PC-9 (cell line): ENCODE data around the gene CUL2.
A peak's percentile ranks its signal among the peaks of the same experiment; 100 is the strongest.

Experiments
- EZH2 ChIP-seq: fragments of 200-600 bp; sonication (generic); IDR thresholded peaks from 2 replicates; pipeline ENCODE4 v1.8.0; 2017; ENCODE audit warnings: antibody characterized with exemption, low read depth
- TF ChIP-seq, protein P1 (sequence below): fragments of 200-600 bp; sonication (generic); conservative IDR thresholded peaks from 2 replicates; pipeline ENCODE4 v1.6.1; 2017; ENCODE audit warnings: mixed run types, antibody characterized with exemption, mild to moderate bottlenecking, moderate library complexity

DNA sequence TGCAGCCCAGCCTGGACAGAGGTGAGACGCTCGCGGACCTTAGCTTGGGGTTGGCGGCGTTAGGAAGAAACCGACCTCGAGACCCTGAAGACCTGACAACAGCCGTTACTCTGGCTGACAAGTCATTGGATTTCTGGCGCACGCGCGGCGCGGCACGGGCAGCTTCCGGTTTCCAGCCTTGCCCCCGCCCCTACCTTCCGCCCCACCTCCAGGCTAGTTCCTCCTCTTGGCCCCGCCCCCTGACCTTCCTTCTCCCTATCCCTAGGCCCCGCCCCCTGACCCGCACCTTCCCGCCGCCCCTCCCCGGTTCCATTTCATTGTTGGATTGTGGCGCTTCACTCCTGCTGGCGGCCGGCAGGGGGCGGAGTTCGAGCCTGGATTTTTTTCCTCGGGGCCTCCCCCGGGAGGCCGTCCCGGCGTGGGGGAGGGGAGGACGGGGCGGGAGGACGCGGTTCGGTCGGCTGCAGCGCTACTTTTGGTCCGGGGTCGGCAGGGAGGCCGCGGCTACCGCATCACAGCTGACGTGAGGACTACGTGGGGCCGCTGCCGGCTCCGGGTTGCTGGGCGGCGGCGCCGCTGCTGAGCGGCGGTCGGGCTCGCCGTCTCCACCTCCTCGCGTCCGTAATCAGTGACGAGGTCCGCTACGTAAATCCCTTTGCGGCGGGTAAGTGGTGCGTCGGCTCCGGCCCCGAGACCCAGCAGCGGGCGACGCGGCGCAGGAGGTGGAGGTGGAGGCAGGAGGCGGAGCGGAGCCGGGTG lies 36.6 kb upstream of the CUL2 start, which contains the start of gene CREM:
- TF ChIP-seq, protein P1, sequence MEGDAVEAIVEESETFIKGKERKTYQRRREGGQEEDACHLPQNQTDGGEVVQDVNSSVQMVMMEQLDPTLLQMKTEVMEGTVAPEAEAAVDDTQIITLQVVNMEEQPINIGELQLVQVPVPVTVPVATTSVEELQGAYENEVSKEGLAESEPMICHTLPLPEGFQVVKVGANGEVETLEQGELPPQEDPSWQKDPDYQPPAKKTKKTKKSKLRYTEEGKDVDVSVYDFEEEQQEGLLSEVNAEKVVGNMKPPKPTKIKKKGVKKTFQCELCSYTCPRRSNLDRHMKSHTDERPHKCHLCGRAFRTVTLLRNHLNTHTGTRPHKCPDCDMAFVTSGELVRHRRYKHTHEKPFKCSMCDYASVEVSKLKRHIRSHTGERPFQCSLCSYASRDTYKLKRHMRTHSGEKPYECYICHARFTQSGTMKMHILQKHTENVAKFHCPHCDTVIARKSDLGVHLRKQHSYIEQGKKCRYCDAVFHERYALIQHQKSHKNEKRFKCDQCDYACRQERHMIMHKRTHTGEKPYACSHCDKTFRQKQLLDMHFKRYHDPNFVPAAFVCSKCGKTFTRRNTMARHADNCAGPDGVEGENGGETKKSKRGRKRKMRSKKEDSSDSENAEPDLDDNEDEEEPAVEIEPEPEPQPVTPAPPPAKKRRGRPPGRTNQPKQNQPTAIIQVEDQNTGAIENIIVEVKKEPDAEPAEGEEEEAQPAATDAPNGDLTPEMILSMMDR: peak; percentile 86
- no peak for TF ChIP-seq EZH2
